ENCODE measurements around the gene BCL6B. TPM values are rescaled to one million over a fixed set of nuclear protein-coding genes. Genes with fewer than 3 reads are reported as not detected.
"Not testable (repeated sequence)": the region's sequence is repeated elsewhere in the genome, so short reads cannot be mapped to it uniquely, and the experiment has no call there.

Gene BCL6B, protein sequence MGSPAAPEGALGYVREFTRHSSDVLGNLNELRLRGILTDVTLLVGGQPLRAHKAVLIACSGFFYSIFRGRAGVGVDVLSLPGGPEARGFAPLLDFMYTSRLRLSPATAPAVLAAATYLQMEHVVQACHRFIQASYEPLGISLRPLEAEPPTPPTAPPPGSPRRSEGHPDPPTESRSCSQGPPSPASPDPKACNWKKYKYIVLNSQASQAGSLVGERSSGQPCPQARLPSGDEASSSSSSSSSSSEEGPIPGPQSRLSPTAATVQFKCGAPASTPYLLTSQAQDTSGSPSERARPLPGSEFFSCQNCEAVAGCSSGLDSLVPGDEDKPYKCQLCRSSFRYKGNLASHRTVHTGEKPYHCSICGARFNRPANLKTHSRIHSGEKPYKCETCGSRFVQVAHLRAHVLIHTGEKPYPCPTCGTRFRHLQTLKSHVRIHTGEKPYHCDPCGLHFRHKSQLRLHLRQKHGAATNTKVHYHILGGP
- 1 to 10 TPM in 1 of 2 donors, under 1 TPM in 1; 0.73 to 1.1 TPM for total RNA-seq

DNA sequence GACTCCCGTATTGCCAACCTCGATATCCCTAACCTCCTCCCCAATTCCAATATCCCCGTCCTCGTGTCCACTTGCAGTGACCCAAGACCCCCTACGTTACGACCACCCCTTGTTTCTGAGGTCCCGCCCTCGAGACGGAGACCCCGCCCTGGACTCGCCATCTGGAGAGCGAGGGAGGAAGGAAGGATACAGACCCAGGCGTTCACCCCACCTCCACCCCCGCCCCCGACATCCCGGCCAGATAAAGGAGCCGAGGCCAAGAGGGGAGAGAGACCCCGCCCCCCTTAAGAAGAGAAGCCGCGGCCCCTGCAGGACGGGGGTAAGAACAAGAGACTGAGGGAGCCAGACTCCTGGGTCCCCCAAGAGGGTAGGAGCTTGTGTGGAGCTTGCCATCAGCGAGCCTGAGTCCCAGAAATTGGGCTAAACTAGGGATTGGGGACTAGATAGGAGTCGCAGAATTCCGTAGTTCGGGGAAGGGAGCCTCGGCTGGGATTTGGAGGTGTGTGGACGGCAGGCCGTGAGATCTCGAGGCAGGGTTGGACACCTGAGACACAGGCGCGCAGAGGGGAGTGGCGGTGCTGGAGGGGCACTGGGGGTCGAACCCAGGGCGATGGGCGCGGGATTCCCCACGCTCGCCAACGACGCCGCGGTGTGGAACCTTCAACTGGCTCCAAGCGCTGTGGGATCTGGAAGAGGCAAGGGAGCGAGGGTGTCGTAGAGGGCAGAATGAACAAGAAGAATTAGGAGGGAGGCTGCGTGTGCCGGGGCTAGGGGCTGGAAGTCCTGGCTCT is at the start of gene BCL6B:
TSS of gene BCL6B (plus strand) at position 270 of the 791 bp plus-strand sequence. CDS start 622 bp downstream, outside the sequence.
- Mint-ChIP-seq H3K27me3 (no peaks in the 10 kb centered on the region), H3K4me1 (ENCODE audit: low read depth in 2 of 2) (peaks cover 47 to 53% of the 10 kb centered on the region in 2 donors), H3K36me3 (no peaks in the 10 kb centered on the region), H3K4me3 (peak within 1 kb of the TSS; percentile 80), H3K9me3 (no peaks in the 10 kb centered on the region), H3K27ac (peak within 1 kb of the TSS; percentile 74 to 90)
- ATAC-seq (no peak), DNase-seq (ENCODE audit: low spot score) (no peak)

DNA sequence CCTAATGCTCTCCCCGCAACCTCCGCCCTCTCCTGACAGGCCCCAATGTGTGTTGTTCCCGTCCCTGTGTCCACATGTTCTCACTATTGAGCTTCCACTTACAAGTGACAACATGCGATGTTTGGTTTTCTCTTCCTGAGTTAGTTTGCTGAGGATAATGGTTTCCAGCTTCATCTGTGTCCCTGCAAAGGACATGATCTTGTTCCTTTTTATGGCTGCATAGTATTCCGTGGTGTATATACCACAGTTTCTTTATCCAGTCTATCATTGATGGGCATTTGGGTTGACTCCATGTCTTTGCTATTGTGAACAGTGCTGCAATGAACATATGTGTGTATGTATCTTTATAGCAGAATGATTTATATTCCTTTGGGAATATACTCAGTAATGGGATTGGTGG is 43.4 kb upstream of the BCL6B start:
- ATAC-seq; H3K36me3 Mint-ChIP-seq; DNase-seq (ENCODE audit: low spot score); H3K4me1 Mint-ChIP-seq (ENCODE audit: low read depth in 2 of 2); H3K4me3 Mint-ChIP-seq; H3K27me3 Mint-ChIP-seq; H3K9me3 Mint-ChIP-seq; H3K27ac Mint-ChIP-seq: not testable (repeated sequence)

DNA sequence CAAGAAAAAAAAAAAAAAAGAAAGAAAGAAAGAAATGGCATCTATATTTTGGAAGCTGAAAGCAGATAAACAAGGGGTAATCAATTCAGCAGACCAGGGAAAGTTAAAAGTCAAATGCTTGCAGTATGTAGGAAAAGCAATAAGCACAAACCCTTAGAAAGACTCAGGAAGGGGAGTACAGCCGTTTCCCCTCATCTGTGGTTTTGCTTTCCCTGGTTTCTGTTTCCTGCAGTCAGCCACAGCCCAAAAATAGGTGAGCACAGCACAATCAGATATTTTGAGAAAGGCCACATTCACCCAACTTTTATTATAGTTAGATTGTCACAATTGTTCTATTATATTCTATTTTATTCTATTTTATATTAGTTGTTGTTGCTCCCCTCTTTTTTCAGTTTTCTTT is 41.4 kb upstream of the BCL6B start:
- Mint-ChIP-seq H3K27ac (no peak overlapping the region), H3K4me1 (ENCODE audit: low read depth in 2 of 2) (no peaks in the 10 kb centered on the region), H3K36me3 (no peaks in the 10 kb centered on the region), H3K9me3 (no peaks in the 10 kb centered on the region), H3K27me3 (no peaks in the 10 kb centered on the region), H3K4me3 (no peak overlapping the region)
- ATAC-seq (no peak), DNase-seq (ENCODE audit: low spot score) (no peak)

DNA sequence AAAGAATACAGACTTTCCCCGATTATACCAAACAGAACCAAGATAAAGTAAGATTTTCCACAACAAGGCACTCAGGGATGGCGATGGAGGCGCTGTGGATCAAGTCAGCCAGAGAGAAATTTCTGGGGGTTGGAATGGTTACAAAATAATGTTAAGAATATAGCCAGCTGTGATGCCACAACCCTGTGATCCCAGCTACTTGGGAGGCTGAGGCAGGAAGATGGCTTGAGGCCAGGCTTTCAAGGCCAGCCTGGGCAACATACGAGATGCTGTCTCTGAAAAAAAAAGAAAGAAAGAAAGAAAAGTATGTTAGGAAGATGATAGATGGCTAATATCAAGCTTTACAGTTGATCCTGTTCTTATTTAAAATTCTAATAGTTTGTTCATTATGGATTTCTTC is 37.6 kb upstream of the BCL6B start:
- no peak for ATAC-seq
- Mint-ChIP-seq H3K27me3 (no peaks in the 10 kb centered on the region), H3K9me3 (no peaks in the 10 kb centered on the region), H3K36me3 (no peaks in the 10 kb centered on the region), H3K27ac (peak overlapping the region in 1 of 2 donors; percentile 5), H3K4me1 (ENCODE audit: low read depth in 2 of 2) (no peaks in the 10 kb centered on the region), H3K4me3 (no peak overlapping the region)
- no peak for DNase-seq (ENCODE audit: low spot score)

DNA sequence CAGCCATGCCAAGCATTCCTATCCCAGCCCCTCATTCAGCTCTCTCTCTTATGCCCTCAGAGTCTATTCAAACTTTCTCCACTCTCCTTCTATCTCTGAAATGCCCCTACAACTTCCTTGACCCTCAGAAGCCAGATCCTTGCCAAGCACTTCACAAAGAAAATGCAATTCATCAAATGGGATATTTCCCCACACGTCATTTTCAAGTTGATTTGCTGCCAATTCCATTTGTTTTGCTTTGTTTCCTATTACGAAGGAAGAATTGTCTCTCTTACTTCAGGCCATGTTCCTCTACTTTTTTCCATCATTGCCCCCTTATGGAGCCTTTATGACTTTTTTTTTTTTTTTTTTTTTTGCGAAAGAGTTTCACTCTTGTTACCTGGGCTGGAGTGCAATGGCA is 36.2 kb upstream of the BCL6B start:
- H3K4me3 Mint-ChIP-seq = no peak overlapping the region
- no peaks in the 10 kb centered on the region for H3K9me3 Mint-ChIP-seq
- H3K4me1 Mint-ChIP-seq (ENCODE audit: low read depth in 2 of 2) = no peaks in the 10 kb centered on the region
- no peaks in the 10 kb centered on the region for H3K27me3 Mint-ChIP-seq
- H3K36me3 Mint-ChIP-seq = no peaks in the 10 kb centered on the region
- DNase-seq (ENCODE audit: low spot score) = no peak
- H3K27ac Mint-ChIP-seq = no peak overlapping the region
- ATAC-seq = no peak

DNA sequence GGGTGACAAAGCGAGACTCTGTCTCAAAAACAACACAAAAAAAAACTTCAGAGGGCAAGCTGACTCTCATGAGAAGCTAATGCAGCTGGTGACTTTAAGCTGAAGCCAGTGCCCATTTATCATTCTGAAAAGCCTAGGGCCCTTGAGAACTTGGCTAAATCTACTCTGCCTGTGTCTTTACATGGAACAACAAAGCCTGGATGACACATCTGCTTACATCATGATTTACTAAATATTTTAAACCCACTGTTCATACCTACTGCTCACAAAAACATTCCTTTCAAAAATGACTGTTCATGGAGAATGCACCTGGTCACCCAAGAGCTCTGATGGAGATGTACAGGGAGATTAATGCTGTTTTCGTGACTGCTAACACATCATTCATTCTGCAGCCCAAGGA is 33.1 kb upstream of the BCL6B start:
- DNase-seq (ENCODE audit: low spot score) (no peak), ATAC-seq (no peak)
- H3K9me3 Mint-ChIP-seq = no peaks in the 10 kb centered on the region
- no peak overlapping the region for H3K27ac Mint-ChIP-seq
- no peaks in the 10 kb centered on the region for H3K27me3 Mint-ChIP-seq
- H3K4me3 Mint-ChIP-seq = no peak overlapping the region
- no peaks in the 10 kb centered on the region for H3K36me3 Mint-ChIP-seq
- H3K4me1 Mint-ChIP-seq (ENCODE audit: low read depth in 2 of 2) = no peaks in the 10 kb centered on the region

DNA sequence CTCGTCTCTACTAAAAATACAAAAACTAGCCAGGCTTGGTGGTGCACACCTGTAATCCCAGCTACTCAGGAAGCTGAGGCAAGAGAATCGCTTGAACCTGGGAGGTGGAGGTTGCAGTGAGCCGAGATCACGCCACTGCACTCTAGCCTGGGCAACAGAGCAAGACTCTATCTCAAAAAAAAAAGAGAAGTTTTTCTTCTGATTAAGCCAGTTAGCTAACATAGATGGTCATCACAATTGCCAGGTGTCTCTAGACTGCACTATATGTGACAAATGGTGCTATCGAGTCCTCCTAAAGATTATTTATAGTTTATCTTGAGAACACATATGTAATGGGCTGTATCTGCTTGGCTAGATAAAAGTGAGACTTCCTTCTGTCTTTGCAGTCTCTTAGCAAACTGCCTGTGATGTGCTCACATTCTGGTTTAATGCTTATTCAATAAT is 29.2 kb upstream of the BCL6B start:
- not testable (repeated sequence) for DNase-seq (ENCODE audit: low spot score); H3K36me3 Mint-ChIP-seq; H3K4me1 Mint-ChIP-seq (ENCODE audit: low read depth in 2 of 2)

DNA sequence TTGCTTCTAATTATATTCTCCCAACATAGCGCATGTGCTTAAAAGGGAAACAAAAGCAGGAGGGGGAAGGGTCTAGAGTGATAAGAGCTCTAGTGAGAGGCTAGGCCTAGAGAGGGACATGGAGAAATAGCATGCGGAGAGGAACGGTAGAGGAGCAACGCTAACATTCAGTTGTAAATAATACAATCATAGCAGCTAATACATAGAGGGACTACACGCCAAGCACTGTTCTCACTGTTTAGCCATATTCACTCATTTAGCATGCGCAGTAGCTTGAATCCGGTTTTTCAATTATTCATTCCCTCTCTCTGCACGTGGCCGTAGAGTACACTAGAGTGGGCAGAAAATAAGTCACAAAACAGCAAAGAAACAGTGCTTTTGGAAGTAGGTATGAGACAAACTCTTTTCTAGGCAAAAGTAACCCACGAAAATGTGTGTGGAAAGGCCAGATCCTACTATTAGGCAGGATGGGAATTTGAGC is 28.7 kb upstream of the BCL6B start:
- H3K9me3 Mint-ChIP-seq = no peaks in the 10 kb centered on the region
- ATAC-seq (no peak), DNase-seq (ENCODE audit: low spot score) (no peak)
- H3K4me3 Mint-ChIP-seq = no peak overlapping the region
- H3K4me1 Mint-ChIP-seq (ENCODE audit: low read depth in 2 of 2) = peaks cover 0 to 3% of the 10 kb centered on the region in 2 donors
- H3K27ac Mint-ChIP-seq = no peak overlapping the region
- no peaks in the 10 kb centered on the region for H3K27me3 Mint-ChIP-seq
- H3K36me3 Mint-ChIP-seq = peaks cover 7% of the 10 kb centered on the region

More for the DNA sequence above, 29.2 kb upstream of the BCL6B start:
- not testable (repeated sequence) for H3K27ac Mint-ChIP-seq, ATAC-seq, H3K9me3 Mint-ChIP-seq, H3K4me3 Mint-ChIP-seq, H3K27me3 Mint-ChIP-seq

DNA sequence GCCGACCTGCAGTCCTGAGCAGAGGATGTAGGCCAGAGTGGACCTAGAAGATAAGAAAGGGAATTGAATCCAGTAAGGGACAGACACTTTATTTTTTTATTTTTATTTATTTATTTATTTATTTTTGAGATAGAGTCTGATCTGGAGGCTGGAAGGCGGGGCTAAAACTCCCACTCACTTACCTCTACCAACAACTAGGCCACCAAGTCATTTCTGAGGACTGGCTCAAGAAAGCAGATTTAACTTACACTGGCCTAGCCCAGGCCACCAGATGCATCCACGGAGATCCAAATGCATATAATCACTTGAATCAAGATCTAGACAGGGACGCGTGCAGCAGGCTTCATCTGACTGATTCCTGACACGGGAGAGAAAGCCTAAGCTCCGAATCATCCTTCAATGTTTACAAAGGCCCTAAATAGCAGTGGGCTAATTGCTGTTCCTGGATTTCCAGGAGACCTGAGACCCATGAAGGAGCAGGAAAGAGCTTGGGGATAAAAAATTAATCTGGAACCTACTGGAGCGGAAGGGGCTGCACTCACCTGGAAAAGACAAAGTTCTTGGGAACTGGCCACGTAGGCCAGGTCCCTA is 28.1 kb upstream of the BCL6B start:
- Mint-ChIP-seq H3K27me3 (no peaks in the 10 kb centered on the region), H3K4me3 (no peak overlapping the region), H3K9me3 (no peaks in the 10 kb centered on the region), H3K27ac (no peak overlapping the region), H3K36me3 (peaks cover 7% of the 10 kb centered on the region), H3K4me1 (ENCODE audit: low read depth in 2 of 2) (peaks cover 0 to 3% of the 10 kb centered on the region in 2 donors)
- DNase-seq (ENCODE audit: low spot score) (no peak), ATAC-seq (no peak)

DNA sequence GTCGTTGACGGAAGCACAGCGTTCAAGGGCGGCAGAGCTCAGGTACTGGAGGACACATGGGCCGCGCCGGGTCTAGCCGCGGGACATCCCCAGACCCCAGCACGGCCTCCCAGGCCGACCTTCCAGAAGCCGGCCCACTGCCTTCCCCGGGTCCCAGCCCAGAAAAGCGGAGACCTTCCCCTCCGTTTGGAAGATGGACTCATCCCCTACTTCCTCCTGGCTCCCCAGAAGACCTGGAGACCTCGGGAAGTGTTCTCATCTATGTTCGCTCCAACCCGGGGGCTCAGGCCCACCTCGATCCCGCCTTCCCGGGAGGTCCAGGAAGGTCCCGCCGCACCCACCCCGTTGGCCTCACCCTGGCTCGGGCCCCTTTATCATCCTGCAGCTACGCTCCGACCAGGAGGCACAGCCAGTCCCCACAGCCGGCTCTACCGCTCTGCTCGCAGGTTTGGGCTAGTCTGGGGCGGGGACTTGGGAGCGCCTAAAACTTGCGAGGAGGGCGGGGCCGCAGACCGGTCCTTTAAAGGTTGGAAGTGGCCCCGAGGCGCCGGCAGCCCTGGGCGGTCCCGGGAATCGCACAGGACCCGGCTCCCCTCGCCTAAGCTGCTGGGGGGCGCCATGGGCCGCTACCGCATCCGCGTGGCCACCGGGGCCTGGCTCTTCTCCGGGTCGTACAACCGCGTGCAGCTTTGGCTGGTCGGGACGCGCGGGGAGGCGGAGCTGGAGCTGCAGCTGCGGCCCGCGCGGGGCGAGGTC is 27.2 kb upstream of the BCL6B start, which contains the start of gene ALOX12:
TSS of gene ALOX12 (plus strand) at position 550 of the 756 bp plus-strand sequence. CDS start at position 619, 69 bp downstream.
- H3K27ac Mint-ChIP-seq = no peak within 1 kb of the TSS
- peaks cover 10% of the 10 kb centered on the region for H3K36me3 Mint-ChIP-seq
- no peak within 1 kb of the TSS for H3K4me3 Mint-ChIP-seq
- H3K4me1 Mint-ChIP-seq (ENCODE audit: low read depth in 2 of 2) = peaks cover 4 to 7% of the 10 kb centered on the region in 2 donors
- no peak for DNase-seq (ENCODE audit: low spot score)
- no peaks in the 10 kb centered on the region for H3K9me3 Mint-ChIP-seq
- H3K27me3 Mint-ChIP-seq = no peaks in the 10 kb centered on the region
- ATAC-seq = peak in 1 of 2 donors; percentile 34

DNA sequence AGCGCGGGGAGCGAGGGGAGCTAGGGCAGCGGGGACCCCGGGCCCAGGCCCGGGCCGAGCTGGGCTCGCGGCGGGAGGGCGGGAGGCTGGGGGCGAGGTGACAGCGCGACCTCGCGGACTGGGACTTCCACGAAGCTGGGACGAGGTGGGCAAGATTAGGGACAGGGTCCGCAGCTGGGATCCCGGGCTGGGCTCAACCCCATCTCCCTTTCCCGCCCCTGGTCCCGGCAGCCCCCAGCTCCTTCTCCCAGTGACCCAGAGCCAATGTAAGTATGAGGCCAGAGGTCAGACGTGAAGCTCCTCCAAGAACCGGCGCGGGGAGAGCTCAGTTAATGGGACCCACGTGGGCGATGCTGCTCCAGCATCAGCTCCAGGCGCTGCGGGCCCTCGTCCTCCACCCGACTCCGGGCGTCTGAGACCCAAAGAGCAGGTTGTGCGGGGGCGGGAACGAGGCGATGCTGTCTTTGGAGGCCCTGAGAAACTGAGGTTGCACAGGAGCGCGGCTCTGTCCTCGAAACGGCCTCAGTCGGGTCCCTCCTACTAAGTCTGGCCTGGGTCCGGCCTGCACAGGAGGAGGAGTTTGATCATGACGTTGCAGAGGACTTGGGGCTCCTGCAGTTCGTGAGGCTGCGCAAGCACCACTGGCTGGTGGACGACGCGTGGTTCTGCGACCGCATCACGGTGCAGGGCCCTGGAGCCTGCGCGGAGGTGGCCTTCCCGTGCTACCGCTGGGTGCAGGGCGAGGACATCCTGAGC is 26.4 kb upstream of the BCL6B start:
- Mint-ChIP-seq H3K4me3 (no peak overlapping the region), H3K4me1 (ENCODE audit: low read depth in 2 of 2) (peaks cover 4 to 7% of the 10 kb centered on the region in 2 donors), H3K27me3 (no peaks in the 10 kb centered on the region), H3K9me3 (no peaks in the 10 kb centered on the region), H3K27ac (no peak overlapping the region), H3K36me3 (peaks cover 16% of the 10 kb centered on the region)
- DNase-seq (ENCODE audit: low spot score) (no peak), ATAC-seq (peak; percentile 6 to 50)

DNA sequence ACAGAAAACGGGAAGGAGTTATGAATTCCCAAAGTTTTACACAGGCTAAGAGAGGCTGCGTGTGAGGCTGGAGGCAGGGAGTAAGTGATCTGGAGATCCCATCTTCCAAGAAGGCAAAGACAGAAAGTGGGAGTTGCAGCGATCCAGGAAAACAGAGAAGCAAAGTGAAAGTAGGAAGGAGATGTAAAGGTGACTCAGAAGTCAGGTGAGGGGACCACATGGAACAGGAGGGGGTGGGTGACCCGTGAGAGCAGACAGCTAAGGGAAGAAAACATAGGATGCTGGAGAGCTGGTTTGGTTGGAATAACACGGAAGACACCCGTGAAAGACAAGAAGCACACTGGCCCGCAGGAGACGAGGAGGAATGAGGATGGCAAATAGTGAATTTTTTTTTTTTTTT is 25.7 kb upstream of the BCL6B start:
- no peak overlapping the region for H3K4me3 Mint-ChIP-seq
- DNase-seq (ENCODE audit: low spot score) (no peak), ATAC-seq (no peak)
- H3K36me3 Mint-ChIP-seq = peaks cover 23% of the 10 kb centered on the region
- no peaks in the 10 kb centered on the region for H3K9me3 Mint-ChIP-seq
- peaks cover 8 to 9% of the 10 kb centered on the region in 2 donors for H3K4me1 Mint-ChIP-seq (ENCODE audit: low read depth in 2 of 2)
- H3K27me3 Mint-ChIP-seq = no peaks in the 10 kb centered on the region
- no peak overlapping the region for H3K27ac Mint-ChIP-seq
